Mammary microvascular endothelial cell (primary cell): ENCODE data around the gene WASHC1. TPM values are rescaled to one million over a fixed set of nuclear protein-coding genes. Genes with fewer than 3 reads are reported as not detected.

Experiments used
- total RNA-seq: library from RNA; depleted of rRNA; stranded (reverse); fragments of >200 nt; gene quantifications from 2 replicates; pipeline ENCODE4 v1.2.3, GENCODE V29; 2015

The WASHC1 gene
- total RNA-seq = 4.1 and 5.1 TPM in 2 replicates

GRCh38 chr9:29356-29755 lies at the start of gene WASHC1:
Gene WASHC1 (minus strand): TSS chr9:29456. CDS start chr9:24999, 4,457 bp downstream.

Other genes starting within 250 kb of the WASHC1 start
- not detected in 2 replicates for gene FOXD4, start 89.0 kb upstream of the WASHC1 start, total RNA-seq
- 18.5 and 32.7 TPM in 2 replicates for gene ZNG1A, start 149.6 kb upstream of the WASHC1 start, total RNA-seq
- 2.8 and 3.0 TPM in 2 replicates for gene DOCK8, start 185.4 kb upstream of the WASHC1 start, total RNA-seq